Measurements from ENCODE around the gene PAPPA2. TPM values are rescaled to one million over a fixed set of nuclear protein-coding genes. Genes with fewer than 3 reads are reported as not detected.

Gene PAPPA2
- total RNA-seq, 2 donors from 2014 or later = 1.3 TPM; not detected in 1

DNA sequence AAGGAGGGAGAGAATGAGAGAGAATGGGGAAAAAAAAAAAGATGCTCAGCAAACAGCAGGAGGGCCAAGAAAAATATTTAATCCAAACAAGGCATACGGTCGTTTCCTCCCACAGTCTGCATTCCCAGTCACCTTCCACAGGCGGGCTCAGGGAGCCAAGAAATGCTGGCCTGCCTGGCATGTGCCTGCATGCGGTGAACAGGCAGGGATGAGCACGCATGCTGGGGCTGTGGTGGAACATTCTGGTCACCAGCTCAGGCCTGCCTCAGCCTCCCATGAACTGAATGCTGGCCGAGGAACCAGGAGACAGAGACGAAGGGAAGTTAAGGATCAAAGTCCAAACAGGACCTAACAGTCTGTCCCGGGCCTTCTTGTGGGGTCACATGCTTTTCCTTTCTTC is 366.3 kb downstream of the PAPPA2 start:
- Histone ChIP-seq H3K9ac (ENCODE audit: extremely low read depth, low read length, poor library complexity, severe bottlenecking) (no peak overlapping the region), H3K36me3 (ENCODE audit: control insufficient read depth, insufficient read depth, low read length) (no peaks in the 10 kb centered on the region), H3K4me1 (ENCODE audit: control insufficient read depth, insufficient read depth, low read length) (no peaks in the 10 kb centered on the region), H3K9me3 (ENCODE audit: control insufficient read depth, low read length) (no peaks in the 10 kb centered on the region), H3K27me3 (ENCODE audit: control insufficient read depth, insufficient read depth, low read length, poor library complexity, severe bottlenecking) (no peaks in the 10 kb centered on the region), H3K27ac (ENCODE audit: low read depth, low read length) (no peak overlapping the region), H3K4me3 (ENCODE audit: low read length) (no peak overlapping the region)
- no peaks in the 10 kb centered on the region for H3K9me3 Mint-ChIP-seq
- no peaks in the 10 kb centered on the region for H3K36me3 Mint-ChIP-seq (ENCODE audit: low read depth)
- no peaks in the 10 kb centered on the region for H3K27me3 Mint-ChIP-seq (ENCODE audit: insufficient read depth)
- TF ChIP-seq, protein P1, sequence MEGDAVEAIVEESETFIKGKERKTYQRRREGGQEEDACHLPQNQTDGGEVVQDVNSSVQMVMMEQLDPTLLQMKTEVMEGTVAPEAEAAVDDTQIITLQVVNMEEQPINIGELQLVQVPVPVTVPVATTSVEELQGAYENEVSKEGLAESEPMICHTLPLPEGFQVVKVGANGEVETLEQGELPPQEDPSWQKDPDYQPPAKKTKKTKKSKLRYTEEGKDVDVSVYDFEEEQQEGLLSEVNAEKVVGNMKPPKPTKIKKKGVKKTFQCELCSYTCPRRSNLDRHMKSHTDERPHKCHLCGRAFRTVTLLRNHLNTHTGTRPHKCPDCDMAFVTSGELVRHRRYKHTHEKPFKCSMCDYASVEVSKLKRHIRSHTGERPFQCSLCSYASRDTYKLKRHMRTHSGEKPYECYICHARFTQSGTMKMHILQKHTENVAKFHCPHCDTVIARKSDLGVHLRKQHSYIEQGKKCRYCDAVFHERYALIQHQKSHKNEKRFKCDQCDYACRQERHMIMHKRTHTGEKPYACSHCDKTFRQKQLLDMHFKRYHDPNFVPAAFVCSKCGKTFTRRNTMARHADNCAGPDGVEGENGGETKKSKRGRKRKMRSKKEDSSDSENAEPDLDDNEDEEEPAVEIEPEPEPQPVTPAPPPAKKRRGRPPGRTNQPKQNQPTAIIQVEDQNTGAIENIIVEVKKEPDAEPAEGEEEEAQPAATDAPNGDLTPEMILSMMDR (conservative IDR thresholded peaks at IDR 0.05) = no peak
- peaks cover 5% of the 10 kb centered on the region for H3K4me1 Mint-ChIP-seq
- 89 to 90% methylated on average over 6 to 8 of the region's 8 CpGs for WGBS, 2 experiments (ENCODE audit: insufficient coverage in 1 of 2, insufficient read length in 1 of 2)
- no peak overlapping the region for H3K27ac Mint-ChIP-seq
- H3K4me3 Mint-ChIP-seq = no peak overlapping the region
- peak; percentile 61 for DNase-seq

DNA sequence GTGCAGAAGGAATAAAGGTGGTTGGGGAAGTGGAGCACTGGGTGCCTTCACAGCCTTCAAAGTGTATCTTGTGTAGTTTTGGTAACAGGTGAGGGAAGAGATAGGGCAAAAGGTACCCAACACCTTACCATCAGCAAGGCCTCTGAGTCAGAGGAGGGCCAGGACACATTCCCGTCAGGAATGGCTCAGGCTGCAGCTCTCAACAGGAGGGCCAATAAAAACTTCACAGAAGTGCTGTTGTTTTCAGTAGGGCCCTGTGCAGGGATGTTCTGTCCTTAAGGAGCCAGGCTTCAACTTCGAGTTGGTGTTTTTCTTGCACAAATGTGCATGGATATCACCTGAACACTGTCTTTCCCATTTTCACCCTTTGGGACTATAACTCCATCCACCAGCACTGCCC is 368.2 kb downstream of the PAPPA2 start:
- TF ChIP-seq, protein P1 (conservative IDR thresholded peaks at IDR 0.05) = no peak
- peak; percentile 58 for DNase-seq
- peaks cover 5% of the 10 kb centered on the region for H3K4me1 Mint-ChIP-seq
- Histone ChIP-seq H3K27ac (ENCODE audit: low read depth, low read length) (no peak overlapping the region), H3K27me3 (ENCODE audit: control insufficient read depth, insufficient read depth, low read length, poor library complexity, severe bottlenecking) (no peaks in the 10 kb centered on the region), H3K4me1 (ENCODE audit: control insufficient read depth, insufficient read depth, low read length) (no peaks in the 10 kb centered on the region), H3K4me3 (ENCODE audit: low read length) (no peak overlapping the region), H3K9me3 (ENCODE audit: control insufficient read depth, low read length) (no peaks in the 10 kb centered on the region), H3K36me3 (ENCODE audit: control insufficient read depth, insufficient read depth, low read length) (no peaks in the 10 kb centered on the region), H3K9ac (ENCODE audit: extremely low read depth, low read length, poor library complexity, severe bottlenecking) (no peak overlapping the region)
- H3K36me3 Mint-ChIP-seq (ENCODE audit: low read depth) = no peaks in the 10 kb centered on the region
- H3K9me3 Mint-ChIP-seq = no peaks in the 10 kb centered on the region
- no peak overlapping the region for H3K4me3 Mint-ChIP-seq
- no peak overlapping the region for H3K27ac Mint-ChIP-seq
- no peaks in the 10 kb centered on the region for H3K27me3 Mint-ChIP-seq (ENCODE audit: insufficient read depth)
- WGBS, 2 experiments (ENCODE audit: insufficient coverage in 1 of 2, insufficient read length in 1 of 2) = 84 to 86% methylated on average over 1 to 2 of the region's 2 CpGs

DNA sequence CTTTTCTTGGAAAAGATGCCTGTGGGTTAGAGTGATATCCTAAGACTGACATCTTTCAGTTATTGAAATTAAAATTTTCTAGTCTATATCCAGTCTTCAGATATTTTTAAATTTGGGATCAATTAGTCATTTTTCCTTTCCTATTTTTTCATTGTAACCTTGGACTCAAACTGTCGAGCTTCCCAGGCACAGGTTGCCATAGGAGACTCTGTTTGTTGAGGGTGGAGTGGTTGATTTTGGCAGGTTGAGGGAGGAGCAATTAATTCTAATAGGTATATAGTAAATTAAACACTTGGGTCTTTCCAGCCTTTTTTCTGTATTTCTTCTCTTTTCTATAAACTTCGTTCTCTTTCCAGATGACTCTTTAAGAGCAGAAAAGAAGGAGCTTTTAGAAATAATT is 374.7 kb downstream of the PAPPA2 start:
- Histone ChIP-seq H3K9me3 (ENCODE audit: control insufficient read depth, low read length) (no peaks in the 10 kb centered on the region), H3K4me3 (ENCODE audit: low read length) (no peak overlapping the region), H3K9ac (ENCODE audit: extremely low read depth, low read length, poor library complexity, severe bottlenecking) (no peak overlapping the region), H3K4me1 (ENCODE audit: control insufficient read depth, insufficient read depth, low read length) (no peaks in the 10 kb centered on the region), H3K27ac (ENCODE audit: low read depth, low read length) (no peak overlapping the region), H3K27me3 (ENCODE audit: control insufficient read depth, insufficient read depth, low read length, poor library complexity, severe bottlenecking) (no peaks in the 10 kb centered on the region), H3K36me3 (ENCODE audit: control insufficient read depth, insufficient read depth, low read length) (no peaks in the 10 kb centered on the region)
- H3K27me3 Mint-ChIP-seq (ENCODE audit: insufficient read depth) = peaks cover 2% of the 10 kb centered on the region
- peaks cover 6% of the 10 kb centered on the region for H3K4me1 Mint-ChIP-seq
- no peak overlapping the region for H3K4me3 Mint-ChIP-seq
- H3K27ac Mint-ChIP-seq = no peak overlapping the region
- no peaks in the 10 kb centered on the region for H3K36me3 Mint-ChIP-seq (ENCODE audit: low read depth)
- DNase-seq = no peak
- 92% methylated on average over 2 of the region's 2 CpGs; no CpG with 5 or more reads in 1 of the 2 experiments for WGBS, 2 experiments (ENCODE audit: insufficient coverage in 1 of 2, insufficient read length in 1 of 2)
- H3K9me3 Mint-ChIP-seq = no peaks in the 10 kb centered on the region
- TF ChIP-seq, protein P1 (conservative IDR thresholded peaks at IDR 0.05) = no peak

All from endodermal cell (in vitro differentiated cells).